ENCODE results near the gene ARPC3. TPM values are rescaled to one million over a fixed set of nuclear protein-coding genes. Genes with fewer than 3 reads are reported as not detected.
"Not testable (repeated sequence)": the region's sequence is repeated elsewhere in the genome, so short reads cannot be mapped to it uniquely, and the experiment has no call there.

The ARPC3 gene
- total RNA-seq, 4 donors from 2014 or later, result 157 to 319 (median 257) TPM

DNA sequence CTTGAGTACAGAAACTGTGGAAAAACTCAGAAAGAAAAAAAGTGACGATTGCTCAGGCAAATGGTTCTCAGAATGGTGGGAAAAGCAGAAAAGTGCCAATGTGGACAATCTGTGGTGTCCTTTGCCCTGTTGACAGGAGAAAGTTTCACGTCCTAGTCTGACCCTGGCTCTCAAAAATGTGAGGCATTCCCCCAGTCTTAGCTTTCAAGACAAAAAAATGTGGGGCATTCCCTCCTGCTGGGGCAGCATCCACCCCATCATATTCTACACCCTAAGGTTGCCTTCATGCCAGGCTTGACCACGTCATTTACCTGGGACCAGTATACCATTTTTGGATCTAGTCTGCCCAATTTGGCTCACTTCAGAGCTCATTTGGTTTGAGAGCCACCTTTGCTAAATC, 25.9 kb downstream of the ARPC3 start:
- 78% methylated on average over 3 of the region's 3 CpGs for WGBS, 2 donors

DNA sequence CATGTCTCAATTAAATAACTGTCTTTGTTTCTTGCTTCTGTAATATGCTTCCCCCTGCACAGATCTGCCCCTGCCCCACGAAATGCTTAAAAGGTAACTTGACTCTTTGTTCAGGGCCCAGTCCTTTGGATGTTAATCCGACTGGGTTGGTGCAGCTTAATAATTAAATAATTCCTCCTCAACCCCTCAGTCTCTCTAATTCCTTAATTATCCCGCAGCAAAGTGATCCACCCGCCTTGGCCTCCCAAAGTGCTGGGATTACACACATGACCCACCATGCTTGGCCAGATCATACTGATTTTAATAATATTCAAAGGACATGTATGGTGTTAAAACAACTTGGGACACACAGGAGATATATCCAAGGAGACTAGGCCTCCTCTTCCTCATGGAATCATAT, 28.4 kb downstream of the ARPC3 start:
- WGBS, 2 donors, result 86 to 89% methylated on average over 4 of the region's 4 CpGs
- no peak for TF ChIP-seq POLR2A (IDR thresholded peaks at IDR 0.05)
- TF ChIP-seq, protein P1, sequence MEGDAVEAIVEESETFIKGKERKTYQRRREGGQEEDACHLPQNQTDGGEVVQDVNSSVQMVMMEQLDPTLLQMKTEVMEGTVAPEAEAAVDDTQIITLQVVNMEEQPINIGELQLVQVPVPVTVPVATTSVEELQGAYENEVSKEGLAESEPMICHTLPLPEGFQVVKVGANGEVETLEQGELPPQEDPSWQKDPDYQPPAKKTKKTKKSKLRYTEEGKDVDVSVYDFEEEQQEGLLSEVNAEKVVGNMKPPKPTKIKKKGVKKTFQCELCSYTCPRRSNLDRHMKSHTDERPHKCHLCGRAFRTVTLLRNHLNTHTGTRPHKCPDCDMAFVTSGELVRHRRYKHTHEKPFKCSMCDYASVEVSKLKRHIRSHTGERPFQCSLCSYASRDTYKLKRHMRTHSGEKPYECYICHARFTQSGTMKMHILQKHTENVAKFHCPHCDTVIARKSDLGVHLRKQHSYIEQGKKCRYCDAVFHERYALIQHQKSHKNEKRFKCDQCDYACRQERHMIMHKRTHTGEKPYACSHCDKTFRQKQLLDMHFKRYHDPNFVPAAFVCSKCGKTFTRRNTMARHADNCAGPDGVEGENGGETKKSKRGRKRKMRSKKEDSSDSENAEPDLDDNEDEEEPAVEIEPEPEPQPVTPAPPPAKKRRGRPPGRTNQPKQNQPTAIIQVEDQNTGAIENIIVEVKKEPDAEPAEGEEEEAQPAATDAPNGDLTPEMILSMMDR (IDR thresholded peaks at IDR 0.05), result no peak

More for the DNA sequence above, 25.9 kb downstream of the ARPC3 start:
- no peak for DNase-seq (ENCODE audit: low spot score in 2 of 2)
- no peak for TF ChIP-seq POLR2A (IDR thresholded peaks at IDR 0.05)
- TF ChIP-seq, protein P1 (IDR thresholded peaks at IDR 0.05), result no peak
- no peak overlapping the region for H3K4me3 ChIP-seq (ENCODE audit: low read depth, poor library complexity, severe bottlenecking)
- intact Hi-C loops (cut with DNase I; ENCODE audit: low total_unique reads), result loop anchor here (10.0 kb wide), 1 partner anchor 319 kb away; no protein-coding TSS in a partner anchor

DNA sequence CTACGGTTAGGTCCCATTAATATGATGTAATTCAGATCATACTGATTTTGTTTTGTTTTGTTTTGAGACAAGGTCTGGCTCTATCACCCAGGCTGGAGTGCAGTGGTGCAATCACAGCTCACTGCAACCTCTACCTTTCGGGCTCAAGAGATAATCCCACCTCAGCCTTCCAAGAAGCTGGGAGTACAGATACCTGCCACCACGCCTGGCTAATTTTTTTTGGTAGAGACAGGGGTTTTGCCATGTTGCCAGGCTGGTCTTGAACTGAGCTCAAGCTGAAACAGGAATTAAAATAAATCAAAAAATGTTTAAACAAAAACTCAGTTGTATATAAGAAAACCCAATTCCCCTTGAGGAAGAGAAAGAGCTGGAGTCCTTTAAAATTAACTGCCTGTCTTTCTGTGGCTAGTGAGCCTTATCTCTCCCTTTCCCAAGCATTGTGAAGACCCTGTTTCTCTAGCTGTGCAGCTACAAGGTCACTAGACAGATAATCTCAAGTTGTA, 28.9 kb downstream of the ARPC3 start:
- 53 to 91% methylated on average over 3 of the region's 3 CpGs for WGBS, 2 donors
- no peak overlapping the region for H3K4me3 ChIP-seq (ENCODE audit: low read depth, poor library complexity, severe bottlenecking)
- TF ChIP-seq, protein P1 (IDR thresholded peaks at IDR 0.05), result no peak
- no peak for TF ChIP-seq POLR2A (IDR thresholded peaks at IDR 0.05)
- intact Hi-C loops (cut with DNase I; ENCODE audit: low total_unique reads), result loop anchor here (10.0 kb wide), 1 partner anchor 316 kb away; no protein-coding TSS in a partner anchor
- DNase-seq (ENCODE audit: low spot score in 2 of 2), result no peak

More for the DNA sequence above, 28.4 kb downstream of the ARPC3 start:
- H3K4me3 ChIP-seq (ENCODE audit: low read depth, poor library complexity, severe bottlenecking), result no peak overlapping the region
- intact Hi-C loops (cut with DNase I; ENCODE audit: low total_unique reads), result loop anchor here (10.0 kb wide), 1 partner anchor 317 kb away; no protein-coding TSS in a partner anchor
- no peak for DNase-seq (ENCODE audit: low spot score in 2 of 2)

DNA sequence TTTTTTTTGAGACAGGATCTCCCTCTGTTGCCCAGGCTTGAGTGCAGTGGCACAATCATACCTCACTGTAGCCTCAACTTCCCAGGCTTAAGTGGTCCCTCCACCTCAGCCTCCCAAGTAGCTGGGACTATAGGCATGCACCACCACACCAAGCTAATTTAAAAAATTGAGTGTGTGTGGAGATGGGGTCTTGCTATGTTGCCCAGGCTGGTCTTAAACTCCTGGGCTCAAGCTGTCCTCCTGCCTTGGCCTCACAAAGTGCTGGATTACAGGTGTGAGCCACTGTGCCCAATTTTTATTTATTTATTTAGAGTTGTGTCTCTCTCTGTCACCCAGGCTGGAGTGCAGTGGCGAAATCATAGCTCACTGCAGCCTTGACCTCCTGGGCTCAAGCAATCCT, 29.5 kb downstream of the ARPC3 start:
- 100% methylated on average over 1 of the region's 1 CpG for WGBS, 2 donors
- intact Hi-C loops (cut with DNase I; ENCODE audit: low total_unique reads), result loop anchor here (10.0 kb wide), 1 partner anchor 316 kb away; no protein-coding TSS in a partner anchor
- H3K4me3 ChIP-seq (ENCODE audit: low read depth, poor library complexity, severe bottlenecking), result not testable (repeated sequence)

DNA sequence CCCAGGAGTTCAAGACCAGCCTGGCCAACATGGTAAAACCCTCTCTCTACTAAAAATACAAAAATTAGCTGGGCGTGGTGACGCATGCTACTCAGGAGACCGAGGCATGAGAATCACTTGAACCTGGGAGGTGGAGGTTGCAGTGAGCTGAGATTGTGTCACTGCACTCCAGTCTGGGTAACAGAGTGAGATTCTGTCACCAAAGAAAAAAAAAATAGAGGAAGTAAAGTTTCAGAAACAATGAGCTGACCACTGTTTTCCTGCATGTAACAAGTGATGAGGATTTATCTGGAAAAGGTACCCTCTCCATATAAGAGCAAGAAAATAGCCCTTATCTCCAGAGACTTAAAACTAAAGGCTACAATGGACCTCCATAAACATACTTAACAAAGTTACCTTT, 33.0 kb downstream of the ARPC3 start:
- DNase-seq (ENCODE audit: low spot score in 2 of 2); H3K4me3 ChIP-seq (ENCODE audit: low read depth, poor library complexity, severe bottlenecking); intact Hi-C loops (cut with DNase I; ENCODE audit: low total_unique reads): not testable (repeated sequence)
- 78 to 91% methylated on average over 3 of the region's 3 CpGs for WGBS, 2 donors

More for the DNA sequence above, 29.5 kb downstream of the ARPC3 start:
- DNase-seq (ENCODE audit: low spot score in 2 of 2), result not testable (repeated sequence)

DNA sequence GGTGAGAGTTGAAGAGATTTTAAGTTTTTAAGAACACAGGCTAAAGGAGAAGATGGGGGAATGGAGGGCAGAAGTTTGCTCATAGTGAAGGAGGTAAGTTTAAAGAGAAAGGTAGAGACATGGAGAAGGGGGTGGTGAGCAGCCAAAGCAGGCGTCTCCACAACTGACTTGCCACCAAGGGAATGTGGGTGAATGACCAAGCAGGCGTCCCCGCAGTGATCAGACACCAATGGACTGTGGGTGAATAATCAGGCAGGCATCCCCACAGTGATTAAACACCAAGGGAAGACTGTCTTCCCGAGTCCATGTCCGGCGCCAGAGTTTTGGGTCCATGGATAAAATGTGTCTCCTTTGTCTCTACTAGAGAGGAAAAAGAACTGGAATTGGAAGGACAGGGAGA, 40.1 kb downstream of the ARPC3 start:
- 88 to 90% methylated on average over 6 of the region's 6 CpGs for WGBS, 2 donors
- H3K4me3 ChIP-seq (ENCODE audit: low read depth, poor library complexity, severe bottlenecking); intact Hi-C loops (cut with DNase I; ENCODE audit: low total_unique reads); DNase-seq (ENCODE audit: low spot score in 2 of 2): not testable (repeated sequence)

DNA sequence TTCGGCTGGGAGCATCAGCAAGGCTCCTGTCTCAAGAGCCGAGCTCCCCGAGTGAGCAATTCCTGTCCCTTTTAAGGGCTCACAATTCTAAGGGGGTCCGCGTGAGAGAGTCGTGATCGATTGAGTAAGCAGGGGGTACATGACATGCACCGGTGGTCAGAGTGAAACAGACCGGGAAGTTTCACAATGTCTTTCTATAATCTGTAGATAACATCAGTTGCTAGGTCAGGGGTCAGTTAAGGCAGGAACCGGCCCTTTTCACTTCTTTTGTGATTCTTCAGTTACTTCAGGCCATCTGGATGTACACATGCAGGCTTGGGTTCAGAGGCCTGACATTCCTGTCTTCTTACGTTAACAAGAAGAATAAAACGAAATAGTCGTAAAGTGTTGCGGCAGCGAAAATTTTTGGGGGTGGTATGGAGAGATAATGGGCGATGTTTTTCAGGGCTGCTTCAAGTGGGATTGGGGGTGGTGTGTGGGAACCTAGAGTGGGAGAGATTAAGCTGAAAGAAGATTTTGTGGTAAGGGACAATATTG, 44.9 kb downstream of the ARPC3 start:
- WGBS, 2 donors, result 92 to 93% methylated on average over 16 of the region's 16 CpGs
- DNase-seq (ENCODE audit: low spot score in 2 of 2); intact Hi-C loops (cut with DNase I; ENCODE audit: low total_unique reads); H3K4me3 ChIP-seq (ENCODE audit: low read depth, poor library complexity, severe bottlenecking): not testable (repeated sequence)

Measured in lower leg skin (tissue), 4 donors.